HG03175 (cell line): ENCODE measurements around the gene COL6A2.
"Not testable (repeated sequence)": the region's sequence is repeated elsewhere in the genome, so short reads cannot be mapped to it uniquely, and the experiment has no call there.

Experiments used
- ATAC-seq: cut with Tn5 transposase; IDR thresholded peaks from one replicate; pipeline ENCODE4 v1.9.1; 2021; ENCODE audit warnings: mild to moderate bottlenecking, moderate library complexity; ENCODE audit not compliant: unreplicated experiment

The COL6A2 gene

DNA sequence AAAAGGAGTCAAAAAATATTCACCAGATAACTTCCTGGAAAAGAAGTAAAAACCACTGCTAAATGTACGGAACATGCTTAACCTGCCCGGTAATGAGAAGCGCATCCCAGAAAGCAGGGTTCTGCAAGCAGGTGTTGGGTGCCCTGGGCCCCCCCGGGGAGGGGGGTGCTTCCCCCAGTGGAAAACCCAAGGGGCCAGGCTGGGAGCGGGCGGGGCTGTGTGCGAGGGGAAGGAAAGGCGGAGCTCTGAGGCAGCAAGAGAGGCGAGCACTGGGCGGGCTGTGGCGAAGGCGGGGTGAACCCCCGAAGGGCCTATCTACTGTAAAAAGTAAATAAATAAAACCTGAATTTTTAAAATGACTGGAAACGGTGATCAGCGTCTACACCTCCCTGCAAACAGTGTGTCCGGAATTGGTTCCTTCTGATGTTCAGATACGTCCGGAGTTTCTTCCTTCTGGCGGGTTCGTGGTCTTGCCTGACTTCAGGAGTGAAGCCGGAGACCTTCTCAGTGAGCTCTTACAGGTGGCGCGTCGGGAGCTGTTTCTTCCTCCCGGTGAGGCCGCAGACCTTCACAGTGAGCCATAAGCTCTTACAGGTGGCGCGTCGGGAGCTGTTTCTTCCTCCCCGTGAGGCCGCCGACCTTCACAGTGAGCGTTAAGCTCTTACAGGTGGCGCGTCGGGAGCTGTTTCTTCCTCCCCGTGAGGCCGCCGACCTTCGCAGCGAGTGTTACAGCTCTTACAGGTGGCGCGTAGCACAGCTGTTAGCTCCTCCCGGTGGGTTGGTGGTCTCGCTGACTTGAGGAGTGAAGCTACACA lies 44.1 kb downstream of the COL6A2 start:
- no peak for ATAC-seq

DNA sequence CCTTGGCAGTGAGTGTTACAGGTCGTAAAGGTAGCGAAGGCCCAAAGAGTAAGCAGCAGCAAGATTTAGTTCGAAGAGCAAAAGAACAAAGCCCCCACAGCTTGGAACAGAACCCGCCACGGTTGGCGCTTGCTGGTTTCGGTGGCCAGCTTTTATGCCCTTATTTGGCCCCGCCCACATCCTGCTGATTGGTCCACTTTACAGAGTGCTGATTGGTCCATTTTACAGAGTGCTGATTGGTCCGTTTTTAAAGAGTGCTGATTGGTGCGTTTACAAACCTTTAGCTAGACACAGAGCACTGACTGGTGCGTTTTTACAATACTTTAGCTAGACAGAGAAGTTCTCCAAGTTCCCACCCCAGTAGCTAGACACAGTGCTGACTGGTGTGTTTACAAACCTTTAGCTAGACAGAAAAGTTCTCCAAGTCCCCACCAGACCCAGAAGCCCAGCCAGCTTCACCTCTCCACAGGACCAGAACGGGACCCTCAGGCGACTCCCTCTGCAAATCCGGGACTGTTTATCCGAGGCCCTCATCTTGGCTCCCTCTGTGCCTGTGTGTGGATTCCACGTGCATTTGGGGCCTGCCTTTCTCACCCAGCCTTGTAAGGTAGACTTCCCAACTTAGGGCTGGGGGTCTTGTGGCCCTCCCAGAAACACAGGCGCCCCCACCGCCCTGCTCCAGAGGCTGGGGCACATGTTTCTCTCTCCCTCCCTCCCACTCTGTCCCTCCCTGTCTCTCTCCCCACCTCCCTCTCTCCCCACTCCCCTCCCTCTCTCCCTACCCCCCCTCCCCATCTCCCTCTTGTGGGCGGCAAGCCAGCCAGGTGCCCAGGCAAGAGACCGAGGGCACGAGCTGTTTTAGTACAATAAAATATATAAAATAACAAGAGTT lies 44.9 kb downstream of the COL6A2 start:
- ATAC-seq, result no peak

DNA sequence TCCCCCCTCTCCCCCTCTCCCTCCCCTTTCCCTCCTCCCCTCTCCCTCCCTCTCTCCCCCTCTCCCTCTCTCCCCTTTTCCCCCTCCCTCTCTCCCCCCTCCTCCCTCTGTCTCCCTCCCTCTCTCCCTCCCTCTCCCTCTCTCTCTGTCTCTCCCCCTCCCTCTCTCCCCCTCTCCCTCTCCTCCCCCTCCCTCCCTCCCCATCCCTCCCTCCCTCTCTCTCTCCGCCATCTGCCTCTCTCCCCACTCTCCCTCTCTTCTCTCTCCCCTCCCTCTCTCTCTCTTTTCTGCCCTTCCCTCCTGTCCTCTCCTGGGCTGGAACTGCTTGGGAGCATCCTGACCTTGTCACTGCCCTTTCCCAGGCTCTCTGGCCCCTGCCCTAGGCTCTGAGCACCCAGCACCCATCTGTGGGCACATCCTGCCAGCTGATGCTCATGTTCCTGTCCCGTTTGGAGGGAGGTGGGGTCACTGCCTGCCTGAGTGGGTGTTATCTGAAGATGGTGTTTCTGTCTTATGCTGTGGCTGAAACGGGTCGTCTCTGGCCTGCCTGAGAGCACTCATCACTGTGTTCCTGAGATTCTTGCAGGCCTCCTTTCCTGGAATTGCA lies 46.7 kb downstream of the COL6A2 start:
- ATAC-seq, result no peak

DNA sequence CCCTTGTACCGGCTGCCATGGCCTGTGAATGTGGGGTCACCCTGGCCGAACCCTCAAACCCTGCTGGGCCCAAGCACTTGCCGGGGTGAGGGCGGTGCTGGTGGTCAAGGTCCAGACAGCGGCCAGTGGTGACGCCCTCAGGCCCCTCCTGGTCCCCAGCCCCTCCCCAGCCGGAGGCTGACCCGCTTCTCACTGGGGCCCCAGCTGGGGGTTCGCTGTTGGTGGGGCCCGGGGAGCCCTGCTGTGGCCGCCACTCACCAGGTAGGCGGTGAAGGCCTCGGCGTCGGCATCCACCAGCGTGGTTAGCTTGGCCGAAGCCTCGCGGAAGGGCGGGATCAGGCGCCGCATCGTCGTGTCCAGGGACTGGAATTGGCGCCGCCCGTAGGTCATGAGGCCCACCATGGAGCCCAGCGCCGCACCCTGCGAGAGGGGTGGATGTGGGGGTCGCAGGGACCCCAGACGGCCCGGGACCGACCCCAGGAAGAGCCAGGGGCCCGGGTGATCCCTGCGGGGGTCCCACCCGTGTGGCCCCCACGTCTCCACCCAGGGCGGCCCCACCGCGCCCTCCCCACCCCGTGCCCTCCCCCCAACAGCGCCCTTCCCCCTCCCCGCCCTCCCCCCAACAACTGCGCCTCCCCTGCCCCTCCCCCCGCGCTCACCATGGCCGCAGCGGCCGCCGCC lies 47.4 kb downstream of the COL6A2 start:
- no peak for ATAC-seq

DNA sequence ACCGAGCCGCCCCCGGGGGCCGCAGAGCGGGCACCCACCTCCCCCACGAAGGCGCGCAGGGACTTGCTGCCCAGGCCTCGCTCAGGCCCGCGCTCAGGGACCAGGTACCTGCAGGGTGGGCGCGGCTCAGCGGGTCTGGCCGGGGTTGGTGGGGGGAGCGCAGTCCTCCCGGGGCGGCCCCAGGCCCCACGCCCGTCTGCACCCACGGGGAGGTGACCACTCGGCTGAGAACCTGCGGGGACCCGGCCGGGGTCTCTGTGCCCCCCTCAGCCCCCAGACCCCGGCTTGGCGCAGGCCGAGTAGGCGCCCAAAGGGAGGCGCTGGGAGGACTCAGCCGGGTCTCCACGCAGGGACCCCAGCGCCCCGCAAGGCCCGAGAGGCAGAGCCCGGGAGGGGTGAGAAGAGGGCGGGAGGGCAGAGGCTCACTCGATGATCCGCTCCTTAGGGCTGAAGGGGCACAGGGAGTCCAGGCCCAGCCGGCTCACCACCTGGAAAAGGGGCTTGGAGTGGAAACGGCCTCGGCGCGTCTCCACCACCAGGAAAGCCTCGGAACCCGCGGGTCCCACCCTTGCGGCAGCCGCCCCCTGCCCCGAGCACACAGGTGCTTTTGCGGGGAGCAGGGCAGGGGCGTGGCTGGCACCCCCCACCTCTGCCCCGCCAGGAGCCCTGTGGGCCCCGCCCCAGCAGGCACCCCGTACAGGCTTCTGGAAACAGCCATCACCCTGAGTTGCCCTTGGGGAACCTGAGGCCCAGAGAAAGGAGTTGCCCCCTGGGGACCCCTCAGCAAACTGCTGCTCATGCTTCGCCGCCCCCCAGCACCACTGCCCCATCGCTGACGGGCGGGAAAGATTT lies 48.2 kb downstream of the COL6A2 start:
- ATAC-seq, result no peak

DNA sequence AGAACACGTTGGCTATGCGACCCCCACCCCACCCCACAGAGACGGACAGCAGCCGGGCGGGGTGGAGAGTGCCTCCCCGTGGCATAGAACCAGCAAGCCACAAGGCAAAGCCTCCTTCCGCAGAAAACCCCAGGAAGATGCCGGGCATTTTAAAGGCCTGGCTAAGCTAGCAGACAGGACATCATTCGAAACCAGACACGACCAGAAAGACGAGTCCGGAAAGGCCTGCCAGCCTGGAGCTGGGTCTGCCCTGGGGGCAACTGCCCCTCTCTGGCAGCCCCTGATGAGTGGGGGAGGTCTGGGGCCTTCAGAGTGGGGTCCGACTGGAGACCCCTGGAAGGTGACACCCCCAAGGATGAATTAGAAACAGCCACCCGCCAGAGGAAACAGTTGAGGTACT lies 48.9 kb downstream of the COL6A2 start:
- ATAC-seq, result no peak

DNA sequence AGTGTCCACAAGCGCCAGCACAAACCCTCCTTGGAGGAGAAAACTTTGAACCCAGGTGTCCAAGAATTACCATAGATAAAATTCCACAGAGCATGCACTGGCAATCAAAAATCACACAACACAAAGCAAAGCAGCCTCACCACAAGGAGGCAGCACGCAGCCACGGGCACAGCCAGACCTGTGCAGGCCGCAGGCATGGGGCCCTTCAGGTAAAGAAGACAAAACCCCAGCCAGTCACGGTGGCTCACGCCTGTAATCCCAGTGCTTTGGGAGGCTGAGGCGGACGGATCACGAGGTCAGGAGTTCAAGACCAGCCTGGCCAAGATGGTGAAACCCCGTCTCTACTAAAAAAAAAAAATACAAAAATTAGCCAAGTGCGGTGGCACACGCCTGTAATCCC lies 49.5 kb downstream of the COL6A2 start:
- ATAC-seq, result not testable (repeated sequence)

DNA sequence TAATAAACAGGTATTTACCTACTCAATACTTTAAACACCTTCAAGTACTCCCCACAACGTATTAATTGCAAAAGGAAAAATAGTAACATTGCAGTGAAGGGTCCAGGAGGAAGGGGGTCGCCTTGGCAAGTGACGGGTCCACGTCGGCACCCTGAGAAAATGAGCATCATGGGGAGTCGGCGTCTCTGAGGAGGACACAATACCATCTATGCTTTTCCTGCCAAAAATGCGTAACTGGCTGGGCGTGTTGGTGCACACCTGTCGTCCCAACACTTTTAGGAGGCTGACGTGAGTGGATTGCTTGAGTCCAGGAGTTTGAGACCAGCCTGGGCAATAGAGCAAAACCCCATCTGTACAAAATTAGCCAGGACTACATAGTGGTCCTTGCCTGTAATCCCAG lies 50.2 kb downstream of the COL6A2 start:
- ATAC-seq, result no peak

DNA sequence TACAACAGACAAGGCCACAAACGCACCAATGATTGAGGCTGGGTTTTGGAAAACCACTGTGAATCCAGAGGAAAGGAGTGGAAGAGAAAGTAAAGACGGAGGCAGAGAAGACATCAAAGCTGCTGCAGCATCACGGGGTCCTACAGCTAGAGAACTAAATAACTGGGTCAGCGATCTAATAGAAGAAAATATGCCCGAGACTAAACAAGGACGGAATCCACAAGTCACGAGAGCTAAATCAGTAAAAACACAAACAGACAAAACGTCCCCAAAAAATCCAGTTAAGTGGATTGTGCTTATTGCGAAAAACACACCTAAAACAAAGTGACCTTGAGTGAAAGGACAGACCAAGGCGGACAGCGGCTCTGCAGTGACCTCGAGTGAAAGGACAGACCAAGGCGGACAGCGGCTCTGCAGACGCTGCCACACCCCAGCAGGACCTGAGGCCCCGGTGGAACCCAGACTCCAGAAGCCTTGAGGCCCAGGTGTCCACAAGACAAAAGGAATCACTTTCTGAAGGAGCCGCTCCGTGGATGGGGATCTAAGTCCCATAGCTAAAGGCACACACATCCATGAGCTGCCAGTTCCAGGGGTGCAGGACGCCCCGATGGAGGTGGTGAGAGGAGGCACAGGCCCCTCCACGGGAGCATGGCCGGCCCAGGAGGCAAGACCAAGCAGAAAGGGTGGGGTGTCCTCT lies 51.4 kb downstream of the COL6A2 start:
- ATAC-seq, result no peak

DNA sequence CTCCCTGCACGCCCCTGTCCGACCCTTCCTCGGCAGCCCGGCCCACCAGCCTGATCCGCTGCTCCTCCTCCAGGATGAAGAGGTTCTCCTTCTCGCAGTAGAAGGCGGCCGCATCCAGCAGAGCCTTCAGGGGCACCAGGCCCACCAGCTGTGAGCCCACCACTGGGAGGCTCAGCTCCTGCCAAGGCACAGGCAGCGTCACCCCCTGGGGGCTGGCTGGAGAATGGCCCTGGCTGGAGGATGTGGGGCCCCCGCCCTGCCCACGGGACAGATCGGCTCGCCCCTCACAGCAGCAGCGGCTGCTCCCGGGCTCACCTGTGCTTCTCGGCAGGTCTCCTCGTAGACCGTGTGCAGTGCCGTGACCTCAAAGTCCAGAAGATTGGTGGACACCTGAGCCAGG lies 52.2 kb downstream of the COL6A2 start:
- no peak for ATAC-seq

DNA sequence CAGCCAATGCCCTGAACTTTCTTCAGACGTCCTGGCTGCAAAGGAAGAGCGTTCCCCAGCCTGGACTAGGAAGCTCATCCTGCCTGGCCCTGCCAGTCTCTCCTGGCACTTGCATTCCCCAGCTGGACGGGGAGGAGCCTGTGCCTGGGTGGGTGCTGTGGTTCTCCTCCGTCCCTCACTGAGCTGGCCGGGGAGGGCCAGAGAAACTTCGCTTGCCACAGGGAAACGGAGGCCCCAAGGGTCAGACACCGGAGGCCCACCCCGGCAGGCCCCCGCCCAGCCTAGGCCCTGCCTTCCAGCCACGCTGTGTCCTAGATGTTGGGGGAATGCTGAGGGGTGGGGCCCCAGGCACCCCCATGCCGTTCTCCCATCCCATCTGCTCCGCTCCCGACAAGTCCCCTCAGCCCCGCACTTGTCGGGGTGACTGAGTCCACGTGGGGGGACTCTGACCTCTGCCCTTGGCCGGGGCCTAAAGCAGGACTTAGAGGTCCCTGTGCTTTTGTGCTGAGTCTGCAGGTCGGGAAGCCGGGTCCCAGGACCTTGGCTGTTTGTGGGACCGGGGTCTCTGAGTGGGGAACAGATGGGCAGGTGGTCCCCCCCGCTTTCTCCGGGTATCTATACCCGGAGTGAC lies 52.7 kb downstream of the COL6A2 start:
- no peak for ATAC-seq

DNA sequence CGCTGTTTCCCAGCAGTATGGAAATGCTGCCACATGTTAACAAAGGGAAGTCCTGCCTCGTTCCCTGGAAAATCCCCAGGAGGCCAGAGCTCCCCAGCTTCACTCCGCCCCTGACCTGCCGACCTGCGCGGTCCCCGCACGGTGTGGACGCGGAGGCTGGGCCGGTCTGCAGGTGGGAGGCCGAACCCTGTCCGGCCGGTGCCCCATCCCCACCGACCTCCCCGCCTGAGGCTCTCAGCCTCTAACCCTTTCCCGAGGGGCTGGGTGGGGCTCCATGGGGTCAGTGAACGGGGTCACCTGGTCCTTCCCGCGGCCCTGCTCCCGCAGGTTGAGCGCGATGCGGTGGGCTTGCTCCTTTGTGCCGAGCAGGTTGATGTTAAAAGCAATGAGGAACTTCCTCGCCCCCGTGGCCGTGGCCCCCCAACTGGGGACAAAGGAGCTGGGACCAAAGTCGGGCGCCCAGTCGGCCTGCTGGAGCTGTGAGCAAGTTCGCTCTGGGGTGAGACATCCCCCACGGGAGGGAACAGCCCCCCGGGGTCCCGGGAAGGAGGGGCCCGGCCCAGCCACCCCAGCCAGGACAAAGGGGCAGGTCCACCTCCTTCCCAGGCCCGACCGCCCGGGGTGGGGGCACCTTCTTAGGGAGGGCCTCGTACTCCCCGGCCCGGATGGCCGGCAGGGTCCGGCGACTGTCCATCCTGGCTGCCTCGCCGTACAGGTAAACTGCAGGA lies 53.5 kb downstream of the COL6A2 start:
- no peak for ATAC-seq

DNA sequence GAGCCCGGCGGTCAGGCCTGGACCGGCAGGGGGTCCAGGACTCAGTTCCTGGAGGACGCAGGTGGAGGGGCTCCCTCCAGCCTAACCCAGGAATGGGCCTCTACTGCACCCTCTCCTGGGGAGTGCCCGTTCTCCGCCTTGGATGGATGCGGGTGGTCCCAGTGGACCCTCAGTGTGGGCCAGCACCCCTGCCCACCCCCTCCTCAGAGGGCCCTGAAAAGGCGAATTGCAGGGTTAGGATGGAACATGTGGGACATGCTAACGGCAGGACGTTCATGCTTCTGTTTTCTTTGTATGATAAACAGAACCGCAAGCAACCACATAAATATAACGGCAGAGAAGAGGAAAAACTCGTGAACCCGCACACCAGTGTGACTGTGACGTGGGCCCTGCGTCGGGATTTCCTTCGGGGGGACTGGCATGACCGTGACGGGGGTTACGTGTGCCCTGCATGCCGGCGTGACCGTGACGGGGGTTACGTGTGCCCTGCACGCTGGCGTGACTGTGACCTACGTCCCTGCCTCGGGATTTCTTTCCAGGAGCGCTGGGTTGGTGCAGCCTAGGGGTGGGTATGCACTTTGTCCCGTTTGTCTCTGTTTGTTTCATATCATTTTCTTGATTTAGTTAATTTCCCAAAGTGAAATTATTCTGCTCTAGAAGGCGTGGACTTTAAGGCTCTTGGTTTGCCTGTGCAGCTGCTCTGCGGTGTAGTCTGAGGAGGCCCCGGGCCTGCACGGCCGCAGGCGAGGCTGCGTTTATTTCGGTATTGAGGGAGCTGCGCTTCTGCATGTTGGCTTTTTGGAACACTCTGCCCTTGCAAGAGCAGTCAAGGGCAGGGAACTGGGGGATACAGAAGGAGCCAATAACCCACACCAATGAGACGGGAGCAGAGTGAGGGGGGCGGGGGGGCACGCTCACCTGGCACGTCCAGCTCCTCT lies 54.3 kb downstream of the COL6A2 start:
- ATAC-seq, result no peak

DNA sequence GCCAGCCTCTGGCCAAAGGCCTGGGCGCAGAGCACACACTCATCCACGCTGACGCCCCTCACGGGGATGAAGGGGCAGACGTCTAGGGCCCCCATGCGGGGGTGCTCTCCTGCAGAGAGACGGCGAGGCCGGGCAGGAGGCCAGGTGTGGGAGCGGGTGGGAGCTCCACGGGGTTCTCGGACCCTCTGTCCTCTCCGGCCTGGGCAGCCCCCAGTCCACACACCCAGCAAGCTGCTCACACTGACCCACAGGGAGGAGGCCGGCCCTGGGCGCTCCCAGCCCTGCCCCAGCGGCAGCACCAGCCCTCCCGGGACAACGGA lies 55.0 kb downstream of the COL6A2 start:
- ATAC-seq, result no peak

DNA sequence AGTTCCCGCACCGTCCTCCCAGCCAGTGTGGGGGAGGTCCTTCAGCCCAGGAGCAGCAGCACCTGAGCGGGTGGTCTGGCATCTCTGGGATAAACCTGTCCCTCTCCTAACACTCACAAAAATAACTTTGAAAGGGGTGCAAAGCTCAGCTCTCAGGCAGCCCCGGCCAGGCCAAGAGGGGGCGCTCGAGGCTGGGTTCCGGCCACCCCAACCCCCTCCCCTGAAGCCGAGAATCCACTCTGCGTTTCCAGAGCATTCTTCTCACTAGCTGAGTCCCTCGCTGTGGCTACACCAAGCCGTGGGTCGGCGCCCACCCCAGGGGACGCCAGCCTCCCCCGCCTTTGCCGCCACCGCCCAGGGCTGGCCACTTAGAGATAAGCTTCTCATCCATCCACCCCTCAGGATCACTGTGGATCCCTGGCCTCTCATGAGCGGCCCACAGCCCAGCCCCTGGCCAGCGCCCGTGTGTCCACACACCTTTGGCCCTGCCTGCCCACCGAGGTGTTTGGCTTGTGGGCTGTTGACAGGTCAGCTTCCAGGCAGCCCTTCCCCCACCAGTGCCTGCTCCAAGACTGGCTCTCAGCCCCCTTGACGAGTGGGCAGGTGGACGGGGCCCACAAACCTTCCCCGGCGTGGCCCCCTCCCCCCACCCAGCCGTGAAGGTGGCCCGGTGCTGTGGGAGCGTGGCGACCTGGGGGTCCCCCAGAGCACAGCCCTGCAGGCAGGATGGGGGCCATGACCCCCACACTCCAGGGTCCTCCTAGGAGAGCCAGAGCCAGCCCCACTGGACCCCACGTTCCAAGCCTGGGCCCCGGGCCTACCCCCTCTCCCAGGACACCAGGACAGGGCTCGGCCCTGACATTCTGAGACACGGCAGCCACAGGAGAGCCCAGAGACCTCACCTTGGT lies 55.6 kb downstream of the COL6A2 start:
- ATAC-seq, result no peak

DNA sequence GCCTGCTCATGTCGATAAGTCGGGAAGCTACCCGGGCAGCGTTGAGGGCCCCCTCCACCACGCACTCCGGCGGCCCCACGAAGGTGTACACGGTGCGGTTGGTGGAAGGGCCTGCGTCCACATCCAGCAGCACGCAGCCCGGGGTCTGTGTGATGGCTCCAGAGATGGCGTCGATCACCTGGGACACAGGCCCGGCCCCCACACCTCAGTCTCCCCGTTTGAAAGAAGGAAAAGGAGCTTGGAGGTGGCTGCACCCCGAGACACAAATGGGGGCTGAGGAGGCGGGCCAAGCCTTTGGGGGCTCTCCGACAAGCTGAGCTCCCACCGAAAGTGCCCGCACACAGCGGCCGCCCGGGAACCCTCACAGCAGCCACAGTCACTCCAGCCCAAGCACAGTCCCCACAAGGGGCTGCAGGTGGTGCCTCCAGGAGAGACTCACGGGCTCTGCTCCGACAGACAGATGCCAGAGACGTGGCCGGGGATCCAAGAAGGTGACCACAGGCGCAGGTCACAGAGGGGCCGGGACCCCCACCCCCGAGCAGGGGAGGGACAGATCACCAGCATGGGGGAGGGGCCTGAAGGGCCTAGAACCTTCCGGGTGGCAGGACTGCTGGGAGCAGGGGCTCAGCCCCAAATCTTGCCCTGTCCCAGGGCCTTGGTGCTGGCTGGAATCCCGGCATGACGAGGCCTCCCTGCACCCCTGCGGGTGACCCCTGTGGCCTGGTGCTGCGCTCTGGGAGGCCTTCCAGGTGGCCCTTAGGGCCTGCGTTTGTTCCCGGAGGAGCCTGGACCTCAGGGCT lies 56.4 kb downstream of the COL6A2 start:
- ATAC-seq, result no peak
